Uterus (tissue), 4 donors: Measurements from ENCODE around the gene GJA1. TPM values are rescaled to one million over a fixed set of nuclear protein-coding genes. Genes with fewer than 3 reads are reported as not detected.
"Not testable (repeated sequence)": the region's sequence is repeated elsewhere in the genome, so short reads cannot be mapped to it uniquely, and the experiment has no call there.

Source experiments
- DNase-seq, 2 donors: peaks; one replicate each; pipeline ENCODE4 v3.0.0-alpha.2; 2019 to 2020
- H3K27ac ChIP-seq, 2 donors: fragments of 200-600 bp; sonication (generic); 1 replicate in 1 of 2; 2 replicates in 1 of 2; pipeline ENCODE4 v1.5.1; 2016 to 2018
- H3K27me3 ChIP-seq, 2 donors: fragments of 200-600 bp; sonication (generic); one replicate each; pipeline ENCODE4 v1.5.1; 2018 to 2019; ENCODE audit warnings: control low read depth in 1 of 2
- H3K36me3 ChIP-seq, 2 donors: fragments of 200-600 bp; sonication (generic); one replicate each; pipeline ENCODE4 v1.5.1; 2019; ENCODE audit warnings: control low read depth in 1 of 2
- H3K4me1 ChIP-seq, 2 donors: fragments of 200-600 bp; sonication (generic); one replicate each; pipeline ENCODE4 v1.5.1; 2018 to 2019; ENCODE audit warnings: control low read depth in 1 of 2
- H3K4me3 ChIP-seq, 2 donors: fragments of 200-600 bp; sonication (generic); 1 replicate in 1 of 2; 2 replicates in 1 of 2; pipeline ENCODE4 v1.5.1; 2018 to 2019; ENCODE audit warnings: mild to moderate bottlenecking in 1 of 2
- H3K9me3 ChIP-seq, 2 donors: fragments of 200-600 bp; sonication (generic); one replicate each; pipeline ENCODE4 v1.5.1; 2019; ENCODE audit warnings: control low read depth in 1 of 2
- CTCF ChIP-seq, 4 experiments: fragments of 200-600 bp in 2 of 4; fragments of 450-650 bp in 2 of 4; sonication (generic) in 2 of 4; IDR thresholded peaks; one replicate each; pipeline ENCODE4 v1.5.1; 2016 to 2019; ENCODE audit warnings: antibody characterized with exemption in 4 of 4, mild to moderate bottlenecking in 2 of 4, moderate library complexity in 1 of 4
- POLR2A ChIP-seq, 2 donors: fragments of 450-650 bp; IDR thresholded peaks; one replicate each; pipeline ENCODE4 v1.6.1; 2016; ENCODE audit warnings: antibody characterized with exemption in 2 of 2, mild to moderate bottlenecking in 1 of 2, moderate library complexity in 1 of 2
- intact Hi-C: fragments of 100-400 bp; cut with DNase I; formaldehyde crosslinking; loops from one replicate; pipeline ENCODE4 v1.15.1; 2023; ENCODE audit warnings: low total_unique reads
- total RNA-seq, 4 donors: library from RNA; depleted of rRNA in 3 of 4; stranded (reverse); fragments of >200 nt in 3 of 4; gene quantifications; one replicate each; pipeline versions ENCODE4 v1.1.0 to v1.2.4, GENCODE V29; 2014 to 2023
- donor health status: DM: yes; HTN: yes; CAD: no.

Gene GJA1
- total RNA-seq, 4 donors from 2014 or later: 41.5 to 260 (median 54.3) TPM

- intact Hi-C loops: loop anchor here (10.0 kb wide), 1 partner anchor 405 kb away; no protein-coding TSS in a partner anchor
- Histone ChIP-seq H3K27ac (peak overlapping the region; percentile 84 to 95), H3K36me3 (no peaks in the 10 kb centered on the region), H3K4me1 (no peaks in the 10 kb centered on the region), H3K9me3 (no peaks in the 10 kb centered on the region), H3K4me3 (peak overlapping the region in 1 of 2 donors; percentile 11), H3K27me3 (no peaks in the 10 kb centered on the region)
- DNase-seq: no peak
- no peak for TF ChIP-seq CTCF (IDR thresholded peaks at IDR 0.05)
- no peak for TF ChIP-seq POLR2A (IDR thresholded peaks at IDR 0.05)
Measured at GRCh38 chr6:121439926-121440325, 4.5 kb downstream of the GJA1 start.

- no peak for DNase-seq
- Histone ChIP-seq H3K27me3 (no peaks in the 10 kb centered on the region), H3K9me3 (no peaks in the 10 kb centered on the region), H3K4me1 (no peaks in the 10 kb centered on the region), H3K36me3 (no peaks in the 10 kb centered on the region), H3K4me3 (no peak overlapping the region), H3K27ac (peak overlapping the region in 1 of 2 donors; percentile 24)
- TF ChIP-seq POLR2A (IDR thresholded peaks at IDR 0.05): no peak
- TF ChIP-seq CTCF (IDR thresholded peaks at IDR 0.05): no peak
- intact Hi-C loops: no loop called here
Measured at GRCh38 chr6:121441477-121441876, 6.0 kb downstream of the GJA1 start.

- Histone ChIP-seq H3K36me3 (no peaks in the 10 kb centered on the region), H3K4me1 (no peaks in the 10 kb centered on the region), H3K4me3 (no peak overlapping the region), H3K27ac (peak overlapping the region in 1 of 2 donors; percentile 24), H3K27me3 (no peaks in the 10 kb centered on the region), H3K9me3 (no peaks in the 10 kb centered on the region)
- no peak for DNase-seq
- intact Hi-C loops: no loop called here
- TF ChIP-seq POLR2A (IDR thresholded peaks at IDR 0.05): no peak
- no peak for TF ChIP-seq CTCF (IDR thresholded peaks at IDR 0.05)
Measured at GRCh38 chr6:121442576-121442975, 7.1 kb downstream of the GJA1 start.

DNA sequence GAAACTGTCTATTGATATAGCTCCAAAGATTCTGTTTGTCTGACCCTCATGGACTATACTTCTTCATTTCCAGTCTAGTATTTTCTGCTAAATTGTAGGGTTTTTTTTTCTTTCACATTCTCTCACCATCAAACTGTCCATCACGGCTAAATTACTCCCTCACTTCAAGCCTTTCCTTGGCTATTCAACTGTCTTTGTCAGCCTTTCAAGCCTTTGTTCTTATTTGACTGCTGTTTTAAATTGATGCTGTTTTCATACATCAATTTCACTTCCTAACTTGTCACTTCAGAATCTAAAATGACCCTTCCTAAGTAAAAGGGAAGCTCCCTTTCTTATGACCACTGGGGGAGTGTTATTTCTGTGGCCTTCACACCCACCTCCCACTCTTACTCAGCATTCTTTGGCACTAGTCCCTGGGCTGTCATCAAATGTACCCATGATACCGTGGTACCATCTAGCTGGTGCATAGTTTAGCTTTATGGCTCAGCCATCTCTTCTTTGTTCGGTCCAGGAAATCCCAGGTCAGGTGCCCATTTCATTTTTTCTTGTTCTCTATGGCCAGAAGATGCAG lies 8.6 kb downstream of the GJA1 start:
- no peaks in the 10 kb centered on the region for H3K4me1 ChIP-seq

DNA sequence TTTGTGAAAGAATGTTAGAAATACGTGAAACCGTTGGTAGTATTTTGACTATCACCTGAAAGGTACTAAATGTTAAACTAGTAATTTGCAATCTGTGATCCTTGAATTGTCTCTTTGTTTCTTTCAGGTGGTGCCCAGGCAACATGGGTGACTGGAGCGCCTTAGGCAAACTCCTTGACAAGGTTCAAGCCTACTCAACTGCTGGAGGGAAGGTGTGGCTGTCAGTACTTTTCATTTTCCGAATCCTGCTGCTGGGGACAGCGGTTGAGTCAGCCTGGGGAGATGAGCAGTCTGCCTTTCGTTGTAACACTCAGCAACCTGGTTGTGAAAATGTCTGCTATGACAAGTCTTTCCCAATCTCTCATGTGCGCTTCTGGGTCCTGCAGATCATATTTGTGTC lies 11.3 kb downstream of the GJA1 start:
- intact Hi-C loops, H3K4me1 ChIP-seq, H3K27ac ChIP-seq, H3K36me3 ChIP-seq, H3K9me3 ChIP-seq, H3K27me3 ChIP-seq, H3K4me3 ChIP-seq, DNase-seq: not testable (repeated sequence)

More for the DNA sequence above, 8.6 kb downstream of the GJA1 start:
- no peak overlapping the region for H3K4me3 ChIP-seq
- DNase-seq: no peak
- H3K36me3 ChIP-seq: no peaks in the 10 kb centered on the region
- peak overlapping the region; percentile 12 to 24 for H3K27ac ChIP-seq
- no peak for TF ChIP-seq POLR2A (IDR thresholded peaks at IDR 0.05)
- TF ChIP-seq CTCF (IDR thresholded peaks at IDR 0.05): no peak
- intact Hi-C loops: no loop called here
- no peaks in the 10 kb centered on the region for H3K9me3 ChIP-seq
- no peaks in the 10 kb centered on the region for H3K27me3 ChIP-seq

DNA sequence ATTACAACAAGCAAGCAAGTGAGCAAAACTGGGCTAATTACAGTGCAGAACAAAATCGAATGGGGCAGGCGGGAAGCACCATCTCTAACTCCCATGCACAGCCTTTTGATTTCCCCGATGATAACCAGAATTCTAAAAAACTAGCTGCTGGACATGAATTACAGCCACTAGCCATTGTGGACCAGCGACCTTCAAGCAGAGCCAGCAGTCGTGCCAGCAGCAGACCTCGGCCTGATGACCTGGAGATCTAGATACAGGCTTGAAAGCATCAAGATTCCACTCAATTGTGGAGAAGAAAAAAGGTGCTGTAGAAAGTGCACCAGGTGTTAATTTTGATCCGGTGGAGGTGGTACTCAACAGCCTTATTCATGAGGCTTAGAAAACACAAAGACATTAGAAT lies 12.3 kb downstream of the GJA1 start:
- H3K9me3 ChIP-seq, DNase-seq, H3K27me3 ChIP-seq, H3K4me1 ChIP-seq, H3K36me3 ChIP-seq, H3K4me3 ChIP-seq, intact Hi-C loops, H3K27ac ChIP-seq: not testable (repeated sequence)

GRCh38 chr6:121448528-121448927 lies 13.1 kb downstream of the GJA1 start:
- H3K27me3 ChIP-seq, intact Hi-C loops, DNase-seq, H3K4me1 ChIP-seq, H3K36me3 ChIP-seq, H3K27ac ChIP-seq, H3K9me3 ChIP-seq, H3K4me3 ChIP-seq: not testable (repeated sequence)
